Activated naive CD4-positive, alpha-beta T cell treated with Interleukin-2 at 50 U/mL for 16 hours (primary cell): Measurements from ENCODE around the gene PAPLN.

Experiments used
- DNase-seq: peaks from one replicate; pipeline ENCODE4 v3.0.0-alpha.2; 2020

The PAPLN gene

GRCh38 chr14:73246387-73247150 lies 9.3 kb downstream of the PAPLN start:
- no peak for DNase-seq

DNA sequence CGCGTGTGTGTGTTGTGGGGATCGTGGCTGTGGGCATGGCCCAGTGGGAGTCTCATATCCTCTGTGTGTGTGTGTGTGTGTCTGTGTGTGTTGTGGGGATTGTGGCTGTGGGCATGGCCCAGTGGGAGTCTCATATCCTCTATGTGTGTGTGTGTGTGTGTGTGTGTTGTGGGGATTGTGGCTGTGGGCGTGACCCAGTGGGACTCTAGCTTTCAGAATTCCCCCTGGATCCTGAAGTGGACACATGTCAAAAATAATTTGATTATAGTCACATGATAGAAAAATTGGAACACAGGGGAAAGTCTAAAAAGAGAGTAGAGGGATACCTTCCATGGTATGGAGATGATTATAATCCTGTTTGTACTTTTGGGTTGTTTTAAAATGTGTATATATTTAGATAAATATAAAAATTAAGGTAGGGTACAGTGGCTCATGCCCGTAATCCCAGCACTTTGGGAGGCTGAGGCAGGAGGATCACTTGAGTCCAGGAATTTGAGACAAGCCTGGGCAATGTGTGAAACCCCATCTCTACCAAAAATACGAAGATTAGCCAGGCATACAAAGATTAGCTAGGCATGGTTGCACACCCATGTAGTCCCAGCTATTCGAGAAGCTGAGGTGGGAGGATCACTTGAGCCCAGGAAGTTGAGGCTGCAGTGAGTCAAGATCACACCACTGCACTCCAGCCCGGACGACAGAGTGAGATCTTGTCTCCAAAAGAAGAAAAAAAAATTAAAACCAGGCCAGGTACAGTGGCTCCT lies 11.0 kb downstream of the PAPLN start:
- DNase-seq, result no peak

- no peak for DNase-seq
These were observed 11.8 kb downstream of the PAPLN start for GRCh38 chr14:73249108-73249507.

DNA sequence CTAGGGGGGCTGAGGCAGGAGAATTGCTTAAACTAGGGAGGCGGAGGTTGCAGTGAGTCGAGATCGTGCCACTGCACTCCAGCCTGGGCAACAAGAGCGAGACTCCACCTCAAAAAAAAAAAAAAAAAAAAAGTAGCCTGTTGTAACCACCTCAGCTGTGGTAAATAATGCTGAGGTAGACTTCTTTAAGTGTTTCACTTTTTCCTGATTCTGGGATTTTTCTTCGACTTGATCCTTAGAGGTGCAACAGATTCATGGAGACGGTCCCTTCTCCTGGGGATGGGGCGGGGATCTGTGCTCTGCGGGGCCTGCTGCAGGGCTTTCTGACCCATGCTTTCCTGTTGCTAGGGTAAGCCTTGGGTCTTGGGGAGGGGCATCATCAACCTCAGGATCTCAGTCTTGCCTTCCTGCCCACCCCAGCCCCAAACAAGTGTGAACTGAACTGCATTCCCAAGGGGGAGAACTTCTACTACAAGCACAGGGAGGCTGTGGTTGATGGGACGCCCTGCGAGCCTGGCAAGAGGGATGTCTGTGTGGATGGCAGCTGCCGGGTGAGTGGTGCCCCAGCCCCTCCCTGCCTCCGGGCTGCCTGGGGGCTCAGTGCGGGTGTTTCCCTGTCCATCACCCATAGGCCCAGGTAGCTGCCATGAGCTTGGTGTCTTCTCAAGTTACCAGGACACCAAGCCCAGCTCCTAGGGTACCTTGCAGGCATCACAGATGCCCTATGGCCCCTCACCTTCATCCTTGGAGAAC lies 12.4 kb downstream of the PAPLN start:
- DNase-seq, result no peak

- DNase-seq, result no peak
These were observed 13.0 kb downstream of the PAPLN start for GRCh38 chr14:73250317-73250713.

DNA sequence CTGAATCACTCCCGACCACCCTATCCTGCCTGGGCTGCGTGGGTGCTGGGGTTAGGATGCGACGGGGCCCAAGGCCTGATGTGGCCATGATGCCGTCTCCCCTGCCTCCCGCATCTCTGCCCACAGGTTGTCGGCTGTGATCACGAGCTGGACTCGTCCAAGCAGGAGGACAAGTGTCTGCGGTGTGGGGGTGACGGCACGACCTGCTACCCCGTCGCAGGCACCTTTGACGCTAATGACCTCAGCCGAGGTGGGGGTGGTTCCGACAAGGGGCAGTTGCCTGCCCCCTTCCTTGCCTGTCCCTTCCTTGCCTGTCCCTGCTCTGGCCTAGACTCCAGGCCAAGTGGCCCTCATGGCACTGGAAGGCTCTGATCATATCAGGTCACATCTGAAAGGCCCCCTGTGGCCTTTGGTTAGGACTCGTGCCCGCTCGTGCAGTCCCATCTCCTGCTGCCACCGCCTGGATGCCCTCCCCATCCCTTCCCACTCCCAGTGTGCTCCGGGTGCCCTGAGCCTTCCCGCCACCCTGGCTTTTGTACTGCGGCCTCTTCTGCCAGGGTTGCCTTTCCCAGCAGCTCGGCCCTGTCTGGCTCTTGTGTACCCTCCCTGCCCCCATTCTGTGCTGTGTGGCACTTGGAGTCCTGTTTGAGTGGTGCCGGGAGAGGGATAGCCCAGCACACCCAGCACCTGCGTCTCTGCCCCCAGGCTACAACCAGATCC lies 13.6 kb downstream of the PAPLN start:
- DNase-seq, result no peak

GRCh38 chr14:73251516-73252215 lies 14.4 kb downstream of the PAPLN start:
- no peak for DNase-seq

GRCh38 chr14:73252491-73253322 lies 15.4 kb downstream of the PAPLN start:
- DNase-seq, result no peak

- no peak for DNase-seq
These were observed 16.0 kb downstream of the PAPLN start for GRCh38 chr14:73253323-73253610.

- no peak for DNase-seq
These were observed 16.4 kb downstream of the PAPLN start for GRCh38 chr14:73253721-73254120.

GRCh38 chr14:73254247-73255004 lies 17.1 kb downstream of the PAPLN start:
- no peak for DNase-seq

DNA sequence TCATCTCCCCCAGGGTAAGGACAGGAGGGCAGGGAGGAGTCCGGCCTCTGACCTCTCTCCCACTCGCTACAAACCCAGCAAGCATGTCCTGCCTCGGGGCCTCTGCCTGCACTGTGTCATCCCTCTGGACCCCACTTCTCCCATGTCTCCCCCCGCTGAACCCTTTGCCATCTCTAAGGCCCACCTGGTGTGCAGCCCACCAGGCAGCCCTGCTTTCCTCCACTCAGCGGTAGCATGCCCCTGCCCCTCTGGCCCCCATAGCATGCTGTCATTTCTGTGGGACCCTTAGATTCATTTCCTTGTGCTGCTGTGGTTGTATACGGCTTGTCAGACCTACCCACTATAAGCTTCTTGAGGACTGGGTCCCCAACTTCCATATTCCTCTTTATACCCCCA lies 17.7 kb downstream of the PAPLN start:
- DNase-seq, result no peak

- DNase-seq, result no peak
These were observed 18.5 kb downstream of the PAPLN start for GRCh38 chr14:73255693-73256225.

DNA sequence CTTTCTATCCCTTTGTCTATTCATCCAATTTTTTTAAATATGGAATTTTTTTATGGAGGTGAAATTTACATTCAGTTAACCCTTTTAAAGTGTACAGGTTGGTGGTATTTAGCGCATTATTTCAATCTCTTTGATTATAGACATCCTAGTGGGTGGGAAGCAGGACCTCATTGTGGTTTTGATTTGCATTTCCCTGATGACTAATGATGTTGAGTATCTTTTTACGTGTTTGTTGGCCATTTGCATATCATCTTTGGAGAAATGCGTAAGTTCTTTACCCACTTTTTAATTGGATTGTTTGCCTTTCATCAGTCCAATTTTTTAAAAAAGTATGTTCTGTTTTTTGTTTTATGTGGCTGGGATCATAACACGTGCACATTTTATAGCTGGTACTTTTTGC lies 20.8 kb downstream of the PAPLN start:
- DNase-seq, result no peak

DNA sequence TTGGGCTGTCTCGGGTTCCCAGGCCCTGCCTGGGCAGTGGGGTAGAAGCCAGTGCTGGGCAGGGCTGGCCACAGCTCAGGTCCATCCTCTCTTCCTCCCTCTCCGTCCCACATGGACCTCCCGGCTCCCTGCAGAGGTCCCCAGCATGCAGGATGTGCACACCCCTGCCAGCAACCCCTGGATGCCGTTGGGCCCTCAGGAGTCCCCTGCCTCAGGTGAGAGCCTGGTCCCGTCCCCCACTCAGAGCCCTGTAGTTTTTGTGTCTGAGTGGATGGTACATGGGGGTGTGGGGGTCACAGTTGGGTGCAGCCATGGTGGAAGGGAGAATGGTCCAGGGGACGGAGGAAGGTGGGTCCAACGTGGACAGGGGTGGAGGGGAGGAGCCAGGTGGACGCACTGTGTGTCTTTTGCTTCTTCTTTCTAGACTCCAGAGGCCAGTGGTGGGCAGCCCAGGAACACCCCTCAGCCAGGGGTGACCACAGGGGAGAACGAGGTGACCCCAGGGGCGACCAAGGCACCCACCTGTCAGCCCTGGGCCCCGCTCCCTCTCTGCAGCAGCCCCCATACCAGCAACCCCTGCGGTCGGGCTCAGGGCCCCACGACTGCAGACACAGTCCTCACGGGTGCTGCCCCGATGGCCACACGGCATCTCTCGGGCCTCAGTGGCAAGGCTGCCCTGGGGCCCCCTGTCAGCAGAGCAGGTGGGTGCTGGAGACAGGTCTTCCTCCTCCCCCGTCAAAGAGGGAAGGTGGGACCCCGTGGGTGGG lies 21.7 kb downstream of the PAPLN start:
- DNase-seq, result no peak

DNA sequence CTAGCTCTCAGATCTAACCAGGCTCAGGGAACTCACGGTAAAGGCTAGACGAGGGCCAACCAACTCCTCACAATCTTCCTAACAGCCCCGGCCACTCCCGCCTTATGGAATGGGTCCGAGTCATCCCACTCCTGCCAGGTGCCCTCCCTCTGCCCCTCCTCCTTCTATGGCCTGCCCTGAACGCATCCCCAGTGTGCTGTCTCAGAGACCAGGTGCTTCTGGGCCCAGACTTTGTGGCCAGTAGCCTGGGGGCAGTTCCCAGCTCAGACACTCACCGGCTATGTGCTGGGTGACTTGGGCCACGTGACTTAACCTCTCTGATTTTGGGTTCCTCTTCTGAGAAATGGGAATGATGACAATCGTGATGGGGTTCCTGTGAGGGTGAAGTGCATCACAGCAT lies 22.5 kb downstream of the PAPLN start:
- no peak for DNase-seq

GRCh38 chr14:73260574-73260973 lies 23.3 kb downstream of the PAPLN start:
- no peak for DNase-seq

DNA sequence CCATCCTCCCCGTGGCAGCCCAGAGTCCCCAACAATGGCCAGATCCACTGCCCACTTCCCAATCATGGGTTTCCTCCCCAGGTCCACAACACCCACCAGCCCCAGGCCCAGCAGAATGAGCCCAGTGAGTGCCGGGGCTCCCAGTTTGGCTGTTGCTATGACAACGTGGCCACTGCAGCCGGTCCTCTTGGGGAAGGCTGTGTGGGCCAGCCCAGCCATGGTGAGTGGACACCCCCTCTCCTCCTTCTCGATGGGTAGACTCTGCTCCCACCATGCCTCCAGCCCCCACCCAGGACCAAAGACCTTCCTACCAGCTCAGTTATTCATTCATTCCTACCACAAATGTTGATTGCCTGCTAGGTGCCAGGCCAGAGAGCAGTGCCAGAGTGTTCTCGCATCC lies 23.8 kb downstream of the PAPLN start:
- DNase-seq, result no peak

DNA sequence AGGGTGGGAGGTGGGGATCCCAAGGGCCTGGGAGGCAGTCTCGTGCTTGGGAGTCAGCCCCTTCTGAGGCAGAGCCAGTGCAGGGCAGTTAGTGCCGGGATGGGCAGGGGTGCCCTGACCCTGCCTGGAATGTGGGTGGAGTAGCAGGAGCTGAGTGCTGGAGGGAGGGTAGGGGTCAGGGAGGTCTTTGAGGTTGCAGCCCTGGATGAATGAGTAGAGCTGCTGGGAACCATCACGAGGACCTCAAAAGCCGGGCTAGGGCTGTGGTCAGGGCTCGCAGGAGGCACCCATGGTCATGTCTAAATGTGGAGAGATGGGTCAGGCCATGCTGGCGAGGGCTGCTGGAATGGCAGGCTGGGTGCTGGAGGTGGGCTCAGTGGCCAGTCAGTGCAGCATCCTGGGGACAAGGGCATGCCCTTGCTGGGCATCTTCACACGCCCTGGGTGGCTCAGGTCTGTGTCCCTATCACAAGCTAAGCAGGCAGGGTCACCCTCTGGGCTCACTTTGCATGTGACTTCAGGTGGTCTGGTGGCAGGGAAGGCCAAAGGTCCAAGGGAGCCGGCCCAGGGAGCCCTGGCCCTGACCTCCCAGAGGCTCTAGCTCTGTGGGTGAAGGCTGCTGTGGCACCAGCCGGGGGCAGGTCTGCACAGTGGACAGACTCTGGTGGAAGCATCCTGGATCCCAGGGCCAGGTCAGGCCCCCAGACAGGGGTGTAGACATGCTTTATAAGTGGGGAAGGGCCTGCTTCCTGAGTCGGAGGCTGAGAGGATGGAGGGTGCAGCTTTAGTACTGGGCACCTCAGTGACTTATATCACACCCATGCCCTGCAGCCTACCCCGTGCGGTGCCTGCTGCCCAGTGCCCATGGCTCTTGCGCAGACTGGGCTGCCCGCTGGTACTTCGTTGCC lies 24.5 kb downstream of the PAPLN start:
- no peak for DNase-seq
